Gastroesophageal sphincter (tissue), 3 donors: ENCODE data around the gene ASB11.

Experiments used
- EP300 ChIP-seq: sonication (generic); formaldehyde crosslinking; IDR thresholded peaks from one replicate; pipeline ENCODE4 v1.6.1; 2017; ENCODE audit warnings: antibody characterized with exemption, mild to moderate bottlenecking
- TF ChIP-seq, protein P1 (sequence below), 4 experiments: fragments of 200-600 bp in 2 of 4; fragments of 450-650 bp in 2 of 4; sonication (generic) in 1 of 4; IDR thresholded peaks; one replicate each; pipeline ENCODE4 v1.5.1; 2017 to 2019; ENCODE audit warnings: antibody characterized with exemption in 4 of 4, mild to moderate bottlenecking in 2 of 4, moderate library complexity in 2 of 4

DNA sequence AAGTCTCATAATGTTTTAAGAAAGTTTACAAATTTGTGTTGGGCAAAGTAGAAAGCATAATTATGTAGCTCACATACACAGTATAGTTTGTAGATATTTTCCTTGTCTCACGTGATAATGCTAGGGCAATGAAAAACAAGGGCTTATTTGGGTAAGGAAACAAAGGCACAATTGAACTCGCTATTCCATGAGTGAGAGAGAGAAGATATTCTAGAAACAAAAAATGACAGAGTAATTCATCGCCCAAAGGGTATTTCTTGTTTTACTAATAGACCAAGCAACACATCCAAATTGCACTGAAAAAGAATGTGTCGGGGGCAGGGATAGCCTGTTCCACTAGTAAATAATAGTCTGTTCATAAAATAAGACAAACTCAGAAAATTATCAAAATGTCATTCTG is 3.6 kb upstream of the ASB11 start:
- TF ChIP-seq, protein P1, sequence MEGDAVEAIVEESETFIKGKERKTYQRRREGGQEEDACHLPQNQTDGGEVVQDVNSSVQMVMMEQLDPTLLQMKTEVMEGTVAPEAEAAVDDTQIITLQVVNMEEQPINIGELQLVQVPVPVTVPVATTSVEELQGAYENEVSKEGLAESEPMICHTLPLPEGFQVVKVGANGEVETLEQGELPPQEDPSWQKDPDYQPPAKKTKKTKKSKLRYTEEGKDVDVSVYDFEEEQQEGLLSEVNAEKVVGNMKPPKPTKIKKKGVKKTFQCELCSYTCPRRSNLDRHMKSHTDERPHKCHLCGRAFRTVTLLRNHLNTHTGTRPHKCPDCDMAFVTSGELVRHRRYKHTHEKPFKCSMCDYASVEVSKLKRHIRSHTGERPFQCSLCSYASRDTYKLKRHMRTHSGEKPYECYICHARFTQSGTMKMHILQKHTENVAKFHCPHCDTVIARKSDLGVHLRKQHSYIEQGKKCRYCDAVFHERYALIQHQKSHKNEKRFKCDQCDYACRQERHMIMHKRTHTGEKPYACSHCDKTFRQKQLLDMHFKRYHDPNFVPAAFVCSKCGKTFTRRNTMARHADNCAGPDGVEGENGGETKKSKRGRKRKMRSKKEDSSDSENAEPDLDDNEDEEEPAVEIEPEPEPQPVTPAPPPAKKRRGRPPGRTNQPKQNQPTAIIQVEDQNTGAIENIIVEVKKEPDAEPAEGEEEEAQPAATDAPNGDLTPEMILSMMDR (IDR thresholded peaks at IDR 0.05), result no peak
- no peak for TF ChIP-seq EP300
